Islet of Langerhans (tissue), 1 donor: ENCODE measurements around the gene MDC1.
"Not testable (repeated sequence)": the region's sequence is repeated elsewhere in the genome, so short reads cannot be mapped to it uniquely, and the experiment has no call there.

Experiments
- FAIRE-seq: peaks from one replicate; lab custom pipeline; 2011; peaks lifted over from hg19 to GRCh38; lab: Jason Lieb, UNC

MDC1 gene, protein sequence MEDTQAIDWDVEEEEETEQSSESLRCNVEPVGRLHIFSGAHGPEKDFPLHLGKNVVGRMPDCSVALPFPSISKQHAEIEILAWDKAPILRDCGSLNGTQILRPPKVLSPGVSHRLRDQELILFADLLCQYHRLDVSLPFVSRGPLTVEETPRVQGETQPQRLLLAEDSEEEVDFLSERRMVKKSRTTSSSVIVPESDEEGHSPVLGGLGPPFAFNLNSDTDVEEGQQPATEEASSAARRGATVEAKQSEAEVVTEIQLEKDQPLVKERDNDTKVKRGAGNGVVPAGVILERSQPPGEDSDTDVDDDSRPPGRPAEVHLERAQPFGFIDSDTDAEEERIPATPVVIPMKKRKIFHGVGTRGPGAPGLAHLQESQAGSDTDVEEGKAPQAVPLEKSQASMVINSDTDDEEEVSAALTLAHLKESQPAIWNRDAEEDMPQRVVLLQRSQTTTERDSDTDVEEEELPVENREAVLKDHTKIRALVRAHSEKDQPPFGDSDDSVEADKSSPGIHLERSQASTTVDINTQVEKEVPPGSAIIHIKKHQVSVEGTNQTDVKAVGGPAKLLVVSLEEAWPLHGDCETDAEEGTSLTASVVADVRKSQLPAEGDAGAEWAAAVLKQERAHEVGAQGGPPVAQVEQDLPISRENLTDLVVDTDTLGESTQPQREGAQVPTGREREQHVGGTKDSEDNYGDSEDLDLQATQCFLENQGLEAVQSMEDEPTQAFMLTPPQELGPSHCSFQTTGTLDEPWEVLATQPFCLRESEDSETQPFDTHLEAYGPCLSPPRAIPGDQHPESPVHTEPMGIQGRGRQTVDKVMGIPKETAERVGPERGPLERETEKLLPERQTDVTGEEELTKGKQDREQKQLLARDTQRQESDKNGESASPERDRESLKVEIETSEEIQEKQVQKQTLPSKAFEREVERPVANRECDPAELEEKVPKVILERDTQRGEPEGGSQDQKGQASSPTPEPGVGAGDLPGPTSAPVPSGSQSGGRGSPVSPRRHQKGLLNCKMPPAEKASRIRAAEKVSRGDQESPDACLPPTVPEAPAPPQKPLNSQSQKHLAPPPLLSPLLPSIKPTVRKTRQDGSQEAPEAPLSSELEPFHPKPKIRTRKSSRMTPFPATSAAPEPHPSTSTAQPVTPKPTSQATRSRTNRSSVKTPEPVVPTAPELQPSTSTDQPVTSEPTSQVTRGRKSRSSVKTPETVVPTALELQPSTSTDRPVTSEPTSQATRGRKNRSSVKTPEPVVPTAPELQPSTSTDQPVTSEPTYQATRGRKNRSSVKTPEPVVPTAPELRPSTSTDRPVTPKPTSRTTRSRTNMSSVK (N-terminal part only)

DNA sequence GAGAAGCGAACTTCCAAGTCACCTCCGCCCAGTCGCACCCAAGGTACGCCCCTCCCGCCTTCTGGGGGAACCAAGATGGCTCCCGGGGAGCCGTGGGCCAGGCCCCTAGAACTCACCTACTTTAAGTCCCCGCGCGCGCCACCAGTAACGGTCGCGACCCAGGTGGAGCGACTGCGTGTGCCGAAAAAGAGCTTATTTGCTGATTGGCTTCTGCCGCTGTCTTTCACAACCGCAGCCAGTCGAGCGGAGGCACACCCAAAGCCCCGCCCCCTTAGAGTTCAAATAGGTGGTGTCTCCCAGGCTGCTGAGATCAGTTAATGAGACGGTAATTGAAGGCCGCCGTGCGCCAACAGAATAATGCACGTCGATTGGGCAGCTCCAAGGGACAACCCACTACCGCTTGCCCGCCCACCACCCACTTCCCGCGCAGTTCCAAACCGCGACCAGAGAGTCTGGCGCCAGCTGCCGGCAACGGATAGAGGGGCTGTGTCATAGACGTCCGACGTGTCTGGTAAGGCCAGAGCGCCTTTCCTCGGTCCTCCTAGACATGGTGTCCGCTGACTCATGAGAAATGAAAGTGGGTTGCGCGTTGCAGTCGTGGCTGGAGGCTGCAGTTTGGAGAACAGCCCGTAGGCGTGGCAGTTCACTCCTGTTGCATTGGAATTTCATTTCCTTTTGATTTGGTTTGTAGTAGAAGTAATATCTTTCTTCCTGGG, at the start of gene MDC1:
Gene MDC1, minus strand, starts transcription at position 153 of the 716 bp plus-strand sequence. CDS start 2,106 bp downstream, outside the sequence.
- peak; percentile 69 for FAIRE-seq

DNA sequence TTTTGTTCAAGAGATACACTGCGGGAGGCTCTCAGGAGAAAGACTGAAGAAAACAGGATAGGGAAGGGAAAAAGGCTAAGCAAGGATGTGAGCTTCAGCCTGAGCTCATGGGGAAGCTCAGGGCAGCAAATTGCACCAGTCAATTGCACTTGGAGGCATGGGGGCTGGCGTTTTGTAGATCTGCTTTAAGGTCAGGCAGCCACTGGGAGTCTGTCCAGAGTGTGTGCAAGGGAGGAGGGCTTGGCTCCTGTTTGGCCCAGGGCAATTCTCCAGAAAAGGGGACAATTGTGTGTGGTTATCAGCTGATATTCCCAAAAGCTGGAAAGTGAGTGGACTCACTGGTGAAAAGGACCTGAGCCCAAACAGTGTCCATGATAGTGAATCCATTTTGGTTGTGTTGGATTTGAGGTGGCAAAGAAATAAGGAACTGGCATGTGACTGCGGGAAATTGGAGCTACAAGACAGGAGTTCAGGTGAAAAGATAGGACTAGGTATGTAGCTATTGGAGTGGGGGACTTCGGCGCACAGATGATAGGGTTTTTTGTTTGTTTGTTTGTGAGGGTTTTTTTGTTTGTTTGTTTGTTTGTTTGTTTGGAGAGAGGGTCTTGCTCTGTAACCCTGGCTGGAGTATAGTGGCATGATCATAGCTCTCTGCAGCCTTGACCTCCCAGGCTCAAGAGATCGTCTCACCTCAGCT, 49.5 kb upstream of the MDC1 start:
- no peak for FAIRE-seq

DNA sequence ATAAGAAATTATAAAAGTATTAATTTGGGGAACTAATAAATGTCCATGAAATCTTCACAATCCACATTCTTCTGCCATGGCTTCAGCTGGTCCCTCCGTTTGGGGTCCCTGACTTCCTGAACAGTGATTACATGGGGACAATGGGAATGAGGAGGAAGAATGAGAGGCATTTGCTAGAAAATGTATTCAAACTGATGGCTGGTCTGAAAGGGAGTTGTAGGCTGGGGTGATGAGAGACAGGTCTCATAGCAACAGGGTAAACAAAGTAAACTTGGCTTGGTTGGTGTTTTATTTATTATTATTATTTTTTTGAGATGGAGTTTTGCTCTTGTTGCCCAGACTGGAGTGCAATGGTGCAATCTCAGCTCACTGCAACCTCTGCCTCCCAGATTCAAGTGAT, 48.4 kb upstream of the MDC1 start:
- not testable (repeated sequence) for FAIRE-seq

DNA sequence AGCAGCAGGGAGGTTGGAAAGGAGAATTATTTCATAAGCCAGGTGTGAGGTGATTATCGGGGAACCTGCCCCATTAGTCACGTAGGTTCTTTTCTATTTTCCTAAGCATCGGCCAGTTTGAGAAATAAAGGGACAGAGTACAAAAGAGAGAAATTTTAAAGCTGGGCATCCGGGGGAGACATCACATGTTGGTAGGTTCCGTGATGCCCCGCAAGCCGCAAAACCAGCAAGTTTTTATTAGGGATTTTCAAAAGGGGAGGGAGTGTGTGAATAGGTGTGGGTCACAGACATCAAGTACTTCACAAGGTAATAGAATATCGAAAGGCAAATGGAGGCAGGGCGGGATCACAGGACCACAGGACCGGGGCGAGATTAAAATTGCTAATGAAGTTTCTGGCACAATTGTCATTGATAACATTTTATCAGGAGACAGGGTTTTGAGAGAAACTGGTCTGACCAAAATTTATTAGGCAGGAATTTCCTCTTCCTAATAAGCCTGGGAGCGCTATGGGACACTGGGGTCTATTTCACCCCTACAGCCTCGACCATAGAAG, 47.5 kb upstream of the MDC1 start:
- not testable (repeated sequence) for FAIRE-seq

DNA sequence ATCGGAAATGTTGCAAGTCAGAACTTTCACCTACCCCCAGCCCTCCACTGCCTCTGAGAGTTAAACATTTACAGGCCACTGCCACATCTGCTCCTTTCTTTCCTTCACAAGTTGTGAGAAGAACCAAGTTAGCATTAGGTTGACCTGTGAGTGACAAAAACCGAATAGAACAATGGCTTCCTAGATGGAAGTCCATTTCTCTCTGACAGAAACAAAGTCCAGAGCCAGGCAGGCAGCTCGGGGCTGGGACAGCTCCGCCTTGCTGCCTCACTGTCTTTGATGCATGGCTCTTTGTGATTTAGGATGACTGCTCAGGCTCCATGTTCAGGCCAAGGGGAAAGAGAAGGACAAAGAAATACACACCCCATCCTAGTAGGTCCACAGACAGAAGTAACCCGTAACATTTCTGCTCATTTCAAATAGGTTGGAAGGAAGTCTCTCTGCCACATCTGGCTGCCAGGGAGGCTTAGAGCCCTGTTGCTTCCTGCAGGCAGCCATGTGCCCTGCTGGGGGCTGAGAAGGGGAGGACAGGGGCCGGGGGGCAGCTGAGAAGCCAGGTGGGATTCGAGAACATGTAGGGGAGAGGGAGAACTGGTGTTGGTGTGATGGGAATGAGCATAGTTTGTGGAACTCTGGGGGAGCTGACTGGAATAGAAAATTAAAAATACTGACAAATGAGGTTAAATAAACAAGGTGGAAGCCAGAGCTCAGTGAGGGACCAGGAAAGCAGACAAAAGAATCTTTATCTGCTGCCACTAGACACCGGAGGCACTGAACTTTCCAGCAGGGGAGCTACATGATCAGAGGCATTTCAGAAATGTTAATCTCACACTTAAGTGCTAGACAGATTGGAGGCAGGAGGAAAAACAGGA, 46.8 kb upstream of the MDC1 start:
- FAIRE-seq, result no peak

DNA sequence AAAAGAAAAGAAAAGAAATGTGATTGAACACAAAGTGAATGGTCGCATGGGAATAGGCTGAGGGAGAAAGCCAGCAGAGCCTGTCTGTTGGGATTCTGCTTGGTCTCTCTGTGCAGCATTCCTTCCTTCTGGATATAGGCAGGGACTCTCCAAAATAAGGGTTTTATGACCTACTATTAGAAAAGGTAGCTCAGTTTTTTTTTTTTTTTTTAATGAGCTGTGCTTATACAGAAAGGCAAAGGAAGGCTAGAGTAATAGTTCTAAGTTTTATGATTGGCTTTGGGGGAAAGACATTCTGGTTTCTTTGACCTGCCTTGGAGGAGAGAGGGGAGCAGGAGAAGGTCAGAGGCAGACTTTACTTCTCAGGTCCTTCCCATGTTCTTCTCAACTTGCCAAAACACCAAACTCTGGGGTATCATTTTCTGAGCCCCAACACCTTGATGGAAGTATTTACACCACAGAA, 46.1 kb upstream of the MDC1 start:
- FAIRE-seq, result no peak

DNA sequence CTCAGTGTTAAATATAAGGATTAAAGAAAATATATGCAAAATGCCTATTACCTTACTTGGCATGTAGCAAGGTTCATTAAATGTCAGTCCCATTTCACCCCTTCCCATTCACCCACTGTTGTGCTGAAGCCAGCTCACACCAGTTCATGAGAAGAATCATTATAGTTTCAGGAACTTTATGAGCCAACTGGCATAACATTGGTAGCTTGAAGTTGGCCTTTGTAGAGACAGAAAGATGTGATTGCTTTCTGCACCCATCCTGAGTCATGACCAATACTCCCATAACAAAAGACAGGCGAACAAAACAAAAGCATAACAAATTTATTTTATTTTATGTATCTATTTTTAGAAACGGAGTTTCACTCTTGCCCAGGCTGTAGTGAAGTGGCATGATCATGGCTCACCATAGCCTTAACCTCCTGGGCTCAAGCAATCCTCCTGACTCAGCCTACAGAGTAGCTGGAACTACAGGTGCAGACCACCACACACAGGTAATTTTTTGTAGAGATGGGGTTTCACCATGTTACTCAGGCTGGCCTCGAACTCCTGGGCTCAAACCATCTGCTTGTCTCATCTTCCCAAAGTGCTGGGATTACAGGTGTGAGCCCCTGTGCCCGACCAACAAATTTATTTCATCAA, 44.8 kb upstream of the MDC1 start:
- no peak for FAIRE-seq

DNA sequence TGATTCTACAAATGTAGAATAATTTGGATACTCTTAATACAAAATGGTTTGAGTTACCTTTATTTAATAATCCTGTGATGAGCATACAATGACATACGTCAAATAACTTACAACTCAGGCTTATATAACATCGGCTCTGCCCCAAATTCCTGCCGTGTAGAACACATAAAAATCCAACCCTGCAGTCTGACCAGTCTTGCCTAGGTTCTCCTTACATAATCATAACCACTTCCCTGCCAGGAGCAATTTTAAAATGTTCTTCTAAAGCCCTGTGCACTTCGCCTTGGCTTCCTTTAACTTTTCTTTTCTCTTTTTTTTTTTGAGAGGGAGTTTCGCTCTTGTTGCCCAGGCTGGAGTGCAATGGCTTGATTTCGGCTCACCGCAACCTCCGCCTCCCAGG, 43.5 kb upstream of the MDC1 start:
- FAIRE-seq, result no peak

DNA sequence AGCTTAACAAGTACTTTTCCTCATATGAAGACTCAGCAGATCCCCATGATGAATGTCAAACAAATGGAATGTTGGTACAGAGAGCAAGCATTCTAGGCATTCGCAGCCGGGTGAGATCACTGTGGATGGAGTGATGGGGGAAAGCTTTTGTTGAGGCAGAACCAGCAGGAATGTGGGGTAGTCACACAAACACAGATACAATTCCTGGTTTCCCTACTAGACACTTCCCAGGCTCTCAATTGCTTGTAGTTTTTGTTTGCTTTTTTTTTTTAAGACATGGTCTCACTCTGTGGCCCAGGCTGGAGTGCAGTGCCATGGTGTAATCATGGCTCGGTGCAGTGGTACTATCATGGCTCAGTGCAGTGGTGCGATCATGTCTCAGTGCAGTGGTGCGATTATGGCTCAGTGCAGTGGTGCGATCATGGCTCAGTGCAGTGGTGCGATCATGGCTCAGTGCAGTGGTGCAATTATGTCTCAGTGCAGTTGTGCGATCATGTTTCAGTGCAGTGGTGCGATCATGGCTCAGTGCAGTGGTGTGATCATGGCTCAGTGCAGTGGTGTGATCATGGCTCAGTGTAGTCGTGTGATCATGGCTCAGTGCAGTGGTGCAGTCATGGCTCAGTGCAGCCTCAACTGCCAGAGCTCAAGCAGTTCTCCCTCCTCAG, 42.6 kb upstream of the MDC1 start:
- no peak for FAIRE-seq

DNA sequence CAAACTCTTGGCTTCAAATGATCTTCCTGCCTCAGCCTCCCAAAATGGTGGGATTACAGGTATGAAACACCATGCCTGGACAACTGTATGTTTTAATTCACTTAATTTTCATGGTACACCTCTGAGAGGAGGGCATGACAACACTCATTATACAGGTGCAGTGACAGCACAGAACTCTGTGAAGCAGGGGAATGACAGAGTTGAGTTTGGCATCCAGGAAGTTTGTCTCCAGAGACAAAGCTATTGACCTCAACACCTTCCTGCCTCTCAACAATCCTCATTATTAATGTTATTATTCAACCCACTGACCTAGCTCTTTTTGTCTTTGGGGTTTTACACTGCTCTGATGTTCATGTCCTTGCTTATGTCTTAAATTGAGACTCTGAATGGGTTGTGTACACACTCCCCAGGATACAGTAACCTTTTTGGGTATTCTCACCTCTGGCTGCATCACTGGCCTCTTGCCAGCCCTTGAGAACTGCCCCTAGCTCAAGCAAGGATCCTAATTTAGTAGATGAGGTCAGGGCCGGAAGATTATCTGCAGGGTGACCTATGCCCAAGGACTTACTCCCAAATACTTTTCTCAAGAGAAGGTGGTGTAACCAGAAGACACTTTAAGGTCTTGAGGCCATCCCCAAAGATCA, 40.3 kb upstream of the MDC1 start:
- FAIRE-seq, result no peak

DNA sequence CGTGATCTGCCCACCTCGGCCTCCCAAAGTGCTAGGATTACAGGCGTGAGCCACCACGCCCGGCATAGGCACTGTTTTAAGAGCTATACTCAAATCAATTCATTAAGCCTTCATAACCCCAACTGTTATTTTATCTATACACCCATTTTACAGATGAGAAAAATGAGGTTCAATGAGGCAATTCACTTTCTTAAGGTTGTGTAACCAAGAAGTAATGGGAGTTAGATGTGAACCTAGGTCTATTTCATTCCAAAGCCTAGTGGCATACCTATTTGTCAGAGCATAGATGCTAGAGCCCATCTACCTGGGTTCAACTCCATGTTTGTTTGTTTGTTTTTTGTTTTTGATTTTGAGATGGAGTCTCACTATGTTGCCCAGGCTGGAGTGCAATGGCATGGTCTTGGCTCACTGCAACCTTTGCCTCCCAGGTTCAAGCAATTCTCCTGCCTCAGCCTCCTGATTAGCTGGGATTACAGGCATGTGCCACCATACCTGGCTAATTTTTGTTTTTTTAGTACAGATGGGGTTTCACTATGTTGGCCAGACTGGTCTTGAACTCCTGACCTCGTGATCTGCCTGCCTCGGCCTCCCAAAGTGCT, 39.4 kb upstream of the MDC1 start:
- FAIRE-seq, result not testable (repeated sequence)

DNA sequence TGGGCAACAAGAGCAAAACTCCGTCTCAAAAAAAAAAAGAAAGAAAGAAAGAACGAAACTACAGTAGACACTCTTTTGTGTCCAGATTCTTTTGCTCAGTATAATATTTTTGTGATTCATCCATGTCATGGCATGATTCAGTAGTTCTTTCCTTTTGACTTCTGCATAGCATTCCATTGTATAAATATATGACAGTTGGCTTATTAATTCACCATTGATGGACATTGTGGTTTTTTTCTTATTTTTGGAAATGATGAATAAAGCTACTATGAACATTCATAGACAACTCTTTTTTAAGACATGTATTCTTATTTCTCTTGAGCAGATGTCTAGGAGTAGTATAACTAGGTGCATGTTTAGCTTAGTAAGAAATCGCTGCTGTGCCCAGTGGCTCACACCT, 37.5 kb upstream of the MDC1 start:
- FAIRE-seq, result no peak

DNA sequence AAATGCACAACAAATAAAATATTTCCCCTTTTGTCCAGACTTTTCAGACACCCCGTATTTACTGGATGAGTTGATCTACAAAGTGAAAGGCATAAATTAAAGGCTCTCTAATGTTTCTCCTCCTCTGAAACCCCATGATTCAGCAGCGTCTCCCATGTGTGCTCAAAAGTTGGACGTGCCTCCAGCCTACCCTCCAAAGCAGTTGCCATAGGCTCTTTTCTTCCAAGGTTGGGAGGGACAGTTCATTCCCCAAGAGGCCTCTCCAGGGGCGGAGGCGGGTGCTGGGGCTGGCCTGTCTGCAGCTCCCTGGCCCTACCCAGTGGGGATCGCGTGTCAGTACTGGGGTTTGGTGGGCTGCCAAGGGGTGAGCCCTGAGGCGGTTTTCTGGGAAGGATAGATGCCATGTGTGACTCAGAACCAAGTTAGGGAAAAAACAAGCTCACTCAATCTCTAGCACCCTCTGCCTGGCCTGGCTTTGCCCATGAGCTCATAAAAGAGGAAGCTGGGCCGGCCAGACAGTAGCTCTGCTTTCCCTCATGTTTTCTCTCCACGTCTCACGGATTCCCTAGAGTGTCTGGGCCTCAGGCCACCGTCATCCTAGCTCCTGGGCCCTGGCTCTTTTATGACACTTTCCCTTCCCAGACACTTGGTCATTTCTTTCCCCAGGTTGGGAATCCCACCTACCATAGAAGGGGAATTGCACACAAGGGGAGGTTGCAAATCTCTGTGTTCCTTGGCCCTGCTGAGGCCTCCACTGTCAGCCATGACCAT, 35.3 kb upstream of the MDC1 start:
- no peak for FAIRE-seq

DNA sequence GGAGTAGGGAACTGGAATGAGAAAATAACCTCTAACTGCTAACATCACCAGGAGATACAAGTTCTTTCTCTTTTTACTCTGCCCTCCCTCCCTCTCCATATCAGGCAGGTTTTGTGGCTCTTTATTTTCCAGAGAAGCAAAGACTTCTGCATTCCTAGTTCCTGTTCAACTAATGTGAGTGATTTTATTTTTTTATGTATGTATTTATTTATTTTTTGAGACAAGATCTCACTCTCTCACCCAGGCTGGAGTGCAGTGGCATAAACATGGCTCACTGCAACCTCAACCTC, 33.2 kb upstream of the MDC1 start:
- FAIRE-seq, result no peak

DNA sequence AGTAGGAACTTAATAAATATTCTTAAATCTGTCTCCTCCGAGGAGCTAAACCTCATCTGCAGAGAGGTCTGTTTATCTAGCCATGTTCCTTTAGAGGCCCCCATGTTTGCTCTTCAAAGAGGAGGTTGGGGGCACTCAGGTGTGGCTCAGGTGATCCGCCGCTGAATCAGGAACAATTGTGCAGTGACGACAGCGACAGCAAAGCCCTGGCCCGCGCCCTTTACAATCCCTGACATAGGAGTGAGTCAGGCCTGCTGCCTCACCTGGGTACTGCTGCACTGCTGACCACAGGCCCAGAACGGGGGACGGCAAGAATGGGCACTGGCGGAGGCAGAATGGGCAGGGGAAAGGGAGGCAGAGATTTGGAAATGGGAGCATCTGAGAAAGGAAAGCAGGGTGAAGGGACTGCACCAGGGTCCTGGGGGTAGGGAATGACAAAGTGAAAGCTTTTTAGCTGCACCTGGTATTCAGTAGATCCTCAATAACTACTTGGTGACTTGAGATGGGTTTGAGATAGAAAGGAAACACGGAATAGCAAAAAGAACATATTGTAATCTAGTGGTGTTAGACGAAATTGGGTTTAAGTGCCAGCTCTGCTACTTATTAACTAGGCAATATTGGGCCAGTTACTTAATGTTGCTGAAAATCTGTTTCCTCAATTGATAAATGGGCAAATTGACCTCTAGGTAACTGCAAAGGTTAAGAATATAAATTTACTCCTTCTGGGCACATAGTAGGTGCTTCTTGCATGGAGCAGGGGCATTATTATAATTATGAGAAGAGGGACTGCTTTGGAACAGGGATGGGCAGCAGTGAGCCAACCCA, 32.7 kb upstream of the MDC1 start:
- peak; percentile 45 for FAIRE-seq

DNA sequence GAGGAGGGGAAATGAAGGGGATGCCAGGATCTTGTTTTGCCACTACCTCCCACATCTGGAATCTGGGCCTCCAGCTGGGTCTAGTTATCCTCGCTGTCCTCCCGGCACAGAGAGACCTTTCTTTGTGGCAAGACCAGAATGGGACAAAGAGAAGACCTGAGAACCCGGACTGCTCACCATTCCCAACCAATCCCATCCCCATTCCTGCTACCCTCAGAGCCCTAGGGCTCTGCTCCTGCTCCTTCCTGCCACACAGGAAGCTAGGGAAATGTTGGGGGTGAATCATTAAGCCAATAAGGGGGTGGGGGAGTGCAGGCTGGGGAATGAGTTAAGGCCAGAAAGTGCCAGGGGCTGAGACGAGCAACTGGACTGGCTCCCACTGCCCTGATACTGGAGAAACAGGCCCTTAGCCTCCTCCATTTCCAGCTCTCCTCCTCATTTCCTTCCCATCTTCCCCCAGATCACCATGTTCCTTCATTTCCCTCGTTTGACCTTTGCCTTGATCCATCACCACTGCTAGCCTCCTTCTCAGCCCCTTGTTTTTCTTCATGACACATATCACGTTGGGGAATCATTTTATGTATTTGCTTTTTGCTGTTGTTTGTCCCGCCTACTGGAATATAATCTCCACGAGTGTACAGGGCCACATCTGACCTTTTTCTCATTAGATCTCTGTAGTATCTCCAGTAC, 31.9 kb upstream of the MDC1 start:
- FAIRE-seq, result no peak
